Vagina (tissue), 2 donors: ENCODE measurements around the gene CPA3.

Experiments used
- POLR2A ChIP-seq, 2 donors: fragments of 450-650 bp; IDR thresholded peaks; one replicate each; pipeline ENCODE4 v1.6.1; 2017; ENCODE audit warnings: antibody characterized with exemption in 2 of 2, mild to moderate bottlenecking in 2 of 2, moderate library complexity in 2 of 2
- TF ChIP-seq, protein P1 (sequence below), 3 experiments: fragments of 450-650 bp in 2 of 3; fragments of 200-600 bp in 1 of 3; sonication (generic) in 1 of 3; IDR thresholded peaks; one replicate each; pipeline ENCODE4 v1.5.1; 2017 to 2019; ENCODE audit warnings: antibody characterized with exemption in 3 of 3, mild to moderate bottlenecking in 2 of 3, moderate library complexity in 2 of 3

DNA sequence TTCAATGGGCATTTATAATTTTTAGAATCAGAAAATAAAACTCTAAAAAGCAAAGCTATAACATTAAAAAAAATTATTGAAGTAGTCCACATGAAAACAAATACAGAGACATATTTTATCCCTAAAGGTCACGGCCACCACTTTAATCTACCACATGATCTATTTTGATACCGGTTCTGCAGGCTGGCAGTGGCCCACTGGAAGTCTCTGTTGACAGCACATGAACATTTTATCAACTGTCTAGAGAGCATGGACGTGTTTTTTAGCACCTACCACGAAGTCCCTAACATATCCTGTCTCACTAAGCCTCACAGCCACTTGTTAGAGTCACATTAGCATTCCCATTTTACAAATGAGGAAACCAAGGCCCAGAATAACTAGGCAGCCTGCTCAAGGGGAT lies 1.8 kb upstream of the CPA3 start:
- TF ChIP-seq, protein P1, sequence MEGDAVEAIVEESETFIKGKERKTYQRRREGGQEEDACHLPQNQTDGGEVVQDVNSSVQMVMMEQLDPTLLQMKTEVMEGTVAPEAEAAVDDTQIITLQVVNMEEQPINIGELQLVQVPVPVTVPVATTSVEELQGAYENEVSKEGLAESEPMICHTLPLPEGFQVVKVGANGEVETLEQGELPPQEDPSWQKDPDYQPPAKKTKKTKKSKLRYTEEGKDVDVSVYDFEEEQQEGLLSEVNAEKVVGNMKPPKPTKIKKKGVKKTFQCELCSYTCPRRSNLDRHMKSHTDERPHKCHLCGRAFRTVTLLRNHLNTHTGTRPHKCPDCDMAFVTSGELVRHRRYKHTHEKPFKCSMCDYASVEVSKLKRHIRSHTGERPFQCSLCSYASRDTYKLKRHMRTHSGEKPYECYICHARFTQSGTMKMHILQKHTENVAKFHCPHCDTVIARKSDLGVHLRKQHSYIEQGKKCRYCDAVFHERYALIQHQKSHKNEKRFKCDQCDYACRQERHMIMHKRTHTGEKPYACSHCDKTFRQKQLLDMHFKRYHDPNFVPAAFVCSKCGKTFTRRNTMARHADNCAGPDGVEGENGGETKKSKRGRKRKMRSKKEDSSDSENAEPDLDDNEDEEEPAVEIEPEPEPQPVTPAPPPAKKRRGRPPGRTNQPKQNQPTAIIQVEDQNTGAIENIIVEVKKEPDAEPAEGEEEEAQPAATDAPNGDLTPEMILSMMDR (IDR thresholded peaks at IDR 0.05): no peak
- TF ChIP-seq POLR2A (IDR thresholded peaks at IDR 0.05): no peak
